Embryonic facial prominence (tissue), 1 donor: ENCODE data around the gene CAP1.
"Not testable (repeated sequence)": the region's sequence is repeated elsewhere in the genome, so short reads cannot be mapped to it uniquely, and the experiment has no call there.

Experiments
- DNase-seq: peaks from one replicate; pipeline ENCODE4 v3.0.0-alpha.2; 2016; ENCODE audit errors: extremely low spot score

CAP1 gene, protein sequence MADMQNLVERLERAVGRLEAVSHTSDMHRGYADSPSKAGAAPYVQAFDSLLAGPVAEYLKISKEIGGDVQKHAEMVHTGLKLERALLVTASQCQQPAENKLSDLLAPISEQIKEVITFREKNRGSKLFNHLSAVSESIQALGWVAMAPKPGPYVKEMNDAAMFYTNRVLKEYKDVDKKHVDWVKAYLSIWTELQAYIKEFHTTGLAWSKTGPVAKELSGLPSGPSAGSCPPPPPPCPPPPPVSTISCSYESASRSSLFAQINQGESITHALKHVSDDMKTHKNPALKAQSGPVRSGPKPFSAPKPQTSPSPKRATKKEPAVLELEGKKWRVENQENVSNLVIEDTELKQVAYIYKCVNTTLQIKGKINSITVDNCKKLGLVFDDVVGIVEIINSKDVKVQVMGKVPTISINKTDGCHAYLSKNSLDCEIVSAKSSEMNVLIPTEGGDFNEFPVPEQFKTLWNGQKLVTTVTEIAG

DNA sequence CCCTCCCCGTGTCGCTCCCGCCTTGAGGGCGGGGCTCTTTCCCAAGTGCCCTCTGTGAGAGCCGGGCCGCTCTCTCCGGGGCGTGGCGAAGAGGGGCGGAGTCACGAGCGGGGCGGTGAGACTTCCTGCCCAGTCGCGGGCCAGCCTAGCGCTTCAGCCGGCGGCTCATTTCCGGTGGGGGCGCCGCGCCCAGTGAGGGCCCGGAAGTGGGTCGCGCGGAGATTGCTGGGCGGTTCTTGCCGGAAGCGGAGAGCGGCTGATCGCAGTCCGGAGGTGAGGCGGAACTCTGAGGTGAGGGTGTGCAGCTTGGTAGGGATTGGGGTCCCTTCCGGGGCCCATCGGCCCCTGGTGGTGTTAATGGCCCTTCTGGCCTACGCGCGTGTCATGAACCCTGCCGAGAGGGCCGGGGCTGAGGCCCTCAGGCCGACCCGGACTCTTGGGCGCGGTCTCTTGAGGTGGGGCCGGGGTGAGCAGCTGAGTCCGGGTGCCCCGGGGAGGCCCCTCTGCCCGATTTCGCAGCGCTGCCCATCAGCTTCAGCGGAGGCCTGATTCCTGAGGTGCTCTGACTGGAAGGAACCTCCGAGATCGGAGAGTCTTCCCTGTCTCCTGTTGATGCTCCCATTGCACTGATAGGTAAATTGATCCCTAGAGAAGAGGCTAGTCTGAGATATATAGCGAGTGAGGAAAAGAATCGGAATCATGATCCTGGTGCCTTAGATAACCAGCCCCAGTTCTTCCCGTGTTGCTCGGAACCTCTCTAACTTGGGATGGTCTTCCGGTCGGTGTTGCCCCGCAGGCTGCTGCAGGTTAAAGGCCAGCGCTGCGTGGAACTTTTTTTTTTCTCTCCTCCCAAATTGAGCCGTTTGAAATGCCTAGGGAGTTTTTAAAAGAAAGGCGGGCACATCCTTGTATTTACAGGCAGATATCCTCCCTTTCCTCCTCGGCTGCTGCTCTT lies at the start of gene CAP1:
Gene CAP1, plus strand, starts transcription at position 219 of the 955 bp plus-strand sequence. CDS start 18,618 bp downstream, outside the sequence.
- DNase-seq: peak; percentile 91

DNA sequence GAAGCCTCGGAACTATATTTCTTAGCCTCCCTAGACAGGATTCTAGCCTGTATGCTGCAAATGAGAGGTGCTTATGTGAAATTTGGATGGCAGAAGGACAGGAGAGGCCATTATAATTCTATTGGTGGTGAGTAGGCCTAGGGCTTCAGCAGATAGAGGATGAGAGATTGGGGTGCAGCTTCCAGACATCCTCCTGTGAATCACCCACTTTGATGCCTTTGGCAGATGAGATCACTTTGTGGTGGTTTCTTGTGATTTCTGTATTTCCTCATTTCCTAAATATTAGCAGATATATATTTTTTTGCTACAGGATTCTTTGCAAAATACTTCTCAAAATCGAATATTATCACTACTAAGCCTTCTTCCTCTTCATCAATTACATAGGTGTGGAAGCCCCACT lies 48.3 kb upstream of the CAP1 start:
- DNase-seq: no peak

DNA sequence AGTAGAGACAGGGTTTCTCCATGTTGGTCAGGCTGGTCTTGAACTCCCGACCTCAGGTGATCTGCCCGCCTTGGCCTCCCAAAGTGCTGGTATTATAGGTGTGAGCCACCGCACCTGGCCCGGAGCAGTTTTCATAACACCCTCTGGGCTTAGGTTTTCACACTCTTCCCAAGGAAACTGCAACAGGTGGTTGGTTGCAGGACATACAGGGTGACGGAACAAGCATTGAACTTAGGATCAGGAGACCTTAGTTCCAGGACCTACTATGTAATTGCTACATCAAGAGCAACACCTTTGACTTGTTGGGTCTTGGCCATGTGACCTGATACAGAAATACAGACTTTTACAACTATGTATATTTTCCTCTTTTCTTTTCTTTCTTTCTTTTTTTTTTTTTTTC lies 47.6 kb upstream of the CAP1 start:
- no peak for DNase-seq

DNA sequence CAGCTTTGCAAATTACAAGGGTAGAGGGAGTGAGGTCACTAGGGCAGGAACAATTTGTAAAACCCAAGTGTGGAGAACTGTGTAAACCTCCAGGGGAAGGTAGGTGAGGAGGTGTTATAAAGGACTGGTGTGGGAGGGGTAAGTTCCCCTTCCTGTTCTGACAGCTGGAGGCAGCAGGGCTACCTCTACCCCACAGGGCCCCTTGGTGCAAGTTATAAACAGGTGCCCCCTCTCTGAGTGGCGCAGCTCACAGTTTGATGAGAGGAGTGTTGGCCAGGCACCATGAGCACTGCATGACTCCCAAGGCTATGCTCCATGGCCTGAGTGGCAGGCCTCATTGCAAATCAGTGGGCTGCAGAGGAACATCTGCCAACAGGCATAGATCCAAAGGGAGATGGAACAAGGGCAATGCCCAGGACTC lies 44.5 kb upstream of the CAP1 start:
- no peak for DNase-seq

DNA sequence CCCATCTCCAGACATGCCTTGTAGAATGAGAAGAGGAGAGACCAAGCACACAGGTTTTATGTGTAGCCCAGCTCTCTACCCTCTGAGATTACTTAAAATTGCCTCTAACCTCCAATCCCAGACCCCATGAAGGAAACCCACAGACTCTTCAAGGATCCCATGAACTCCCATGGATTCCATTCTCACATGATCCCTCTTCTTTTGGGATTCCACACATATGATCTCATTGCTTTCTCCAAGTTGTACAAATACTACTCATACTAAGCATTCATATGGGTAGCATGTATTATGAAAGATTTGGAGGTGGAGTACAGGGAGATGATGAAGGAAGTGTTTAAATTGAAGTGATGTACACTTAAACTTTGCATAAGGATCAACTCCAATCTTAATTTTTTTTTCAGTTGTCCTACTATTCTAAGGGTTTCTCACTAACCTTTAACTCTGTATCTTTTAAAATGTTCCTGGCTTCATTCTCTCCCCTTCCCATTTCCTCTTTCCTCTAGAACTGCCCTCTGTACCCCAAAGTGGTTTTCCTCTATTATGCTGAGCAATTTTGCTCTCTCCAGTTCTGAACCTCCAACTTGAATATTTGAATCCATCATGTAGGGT lies 44.0 kb upstream of the CAP1 start:
- no peak for DNase-seq

DNA sequence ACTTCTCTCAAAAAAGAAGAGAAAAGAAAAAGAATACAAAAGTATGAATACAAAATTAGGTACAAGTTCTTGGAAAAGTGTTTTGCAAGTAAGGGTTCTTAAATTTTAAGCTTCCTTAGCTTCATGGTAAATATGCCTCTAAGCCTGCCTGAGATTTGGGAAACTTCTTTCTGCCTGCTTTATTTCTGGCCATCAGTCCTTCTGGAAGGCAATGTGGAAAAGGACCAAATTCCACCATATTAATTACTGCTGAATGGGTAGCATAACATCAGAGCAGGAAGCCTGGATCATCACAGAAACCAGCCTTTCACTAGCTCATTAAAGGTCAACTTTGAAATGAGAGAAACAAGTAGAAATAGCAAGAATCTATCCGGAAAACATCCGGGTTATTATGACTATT lies 39.1 kb upstream of the CAP1 start:
- DNase-seq: no peak

DNA sequence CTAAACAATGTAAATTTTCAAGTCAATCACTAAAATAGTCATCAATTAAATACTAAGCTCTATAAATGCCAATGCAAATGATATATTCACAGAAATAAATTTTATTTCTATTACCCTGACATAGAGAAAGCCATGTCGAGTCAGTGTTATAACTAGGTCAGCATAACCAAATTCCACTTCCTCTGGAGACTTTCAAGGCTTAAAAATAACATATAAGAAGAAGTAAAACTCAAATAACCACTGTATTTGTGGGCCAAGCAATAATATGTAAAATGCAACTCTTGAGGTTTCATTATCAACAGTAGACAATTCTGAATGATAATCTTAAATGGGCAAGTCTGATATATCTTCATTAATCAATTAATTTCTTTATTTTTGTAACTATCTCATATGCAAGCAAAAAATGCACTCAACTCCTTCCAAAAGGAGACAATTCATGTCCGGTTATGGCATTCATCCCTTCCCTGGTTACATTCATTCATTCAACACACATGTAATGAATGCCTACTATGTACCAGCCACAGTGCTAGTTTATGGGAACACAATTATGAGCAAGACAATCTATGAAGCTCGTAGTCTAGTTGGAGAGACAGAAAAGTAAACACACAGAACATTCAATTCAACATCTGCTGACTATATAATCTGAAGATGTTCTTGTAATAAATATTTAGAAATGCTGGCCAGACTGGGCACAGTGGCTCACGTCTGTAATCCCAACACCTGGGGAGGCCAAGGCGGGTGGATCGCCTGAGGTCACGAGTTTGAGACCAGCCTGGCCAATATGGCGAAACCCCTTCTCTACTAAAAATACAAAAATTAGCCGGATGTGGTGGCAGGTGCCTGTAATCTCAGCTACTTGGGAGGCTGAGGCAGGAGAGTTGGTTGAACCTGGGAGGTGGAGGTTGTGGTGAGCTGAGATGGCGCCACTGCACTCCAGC lies 37.1 kb upstream of the CAP1 start:
- DNase-seq: no peak

DNA sequence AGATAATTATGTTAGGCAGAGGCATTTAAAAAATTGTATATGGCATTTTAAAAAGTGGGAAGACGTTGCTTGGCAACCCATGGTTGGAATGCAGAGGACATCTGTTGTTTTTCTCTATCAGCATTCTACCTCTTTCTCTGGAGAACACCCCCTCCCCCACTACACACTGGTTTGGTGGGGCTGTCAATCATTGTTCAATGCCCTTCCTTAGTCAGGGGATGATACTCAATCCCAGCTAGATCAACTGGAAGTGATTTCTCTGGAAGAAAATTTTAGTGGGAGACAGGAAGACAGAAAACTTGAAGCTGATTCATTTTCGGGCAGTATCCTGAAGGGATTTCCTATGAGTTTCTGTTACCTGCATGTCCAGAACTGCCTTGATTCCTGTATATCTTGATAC lies 35.7 kb upstream of the CAP1 start:
- DNase-seq: no peak

DNA sequence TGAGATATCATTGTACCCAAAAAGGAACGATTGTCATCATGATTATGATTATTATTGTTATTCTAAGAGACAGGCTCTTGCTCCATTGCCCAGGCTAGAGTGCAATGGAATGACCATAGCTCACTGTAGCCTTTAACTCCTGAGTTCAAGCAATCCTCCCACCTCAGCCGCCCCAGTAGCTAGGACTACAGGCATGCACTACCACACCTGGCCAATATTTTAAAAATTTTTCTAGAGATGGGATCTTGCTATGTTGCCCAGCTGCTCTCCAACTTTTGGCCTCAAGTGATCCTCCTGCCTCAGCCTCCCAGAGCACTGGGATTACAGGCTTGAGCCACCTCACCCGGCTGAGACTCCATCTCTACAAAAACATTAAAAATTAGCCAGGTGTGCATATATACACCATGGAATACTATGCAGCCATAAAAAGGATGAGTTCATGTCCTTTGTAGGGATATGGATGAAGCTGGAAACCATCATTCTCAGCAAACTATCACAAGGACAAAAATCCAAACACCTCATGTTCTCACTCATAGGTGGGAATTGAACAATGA lies 33.0 kb upstream of the CAP1 start:
- not testable (repeated sequence) for DNase-seq

DNA sequence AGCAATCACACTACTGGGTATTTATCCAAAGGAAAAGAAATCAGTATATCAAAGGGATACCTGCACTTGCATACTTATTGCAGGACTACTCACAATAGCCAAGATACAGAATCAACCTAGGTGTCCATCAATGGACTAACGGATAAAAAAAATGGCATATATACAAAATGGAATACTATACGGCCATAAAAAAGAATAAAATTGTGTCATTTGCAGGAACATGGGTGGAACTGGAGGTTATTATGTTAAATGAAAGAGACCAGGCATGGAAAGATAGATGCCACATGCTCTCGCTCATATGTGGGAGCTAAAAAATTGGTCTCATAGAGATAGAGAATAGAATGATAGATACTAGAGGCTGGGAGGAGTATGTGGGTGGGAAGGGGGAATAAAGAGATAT lies 29.3 kb upstream of the CAP1 start:
- no peak for DNase-seq

DNA sequence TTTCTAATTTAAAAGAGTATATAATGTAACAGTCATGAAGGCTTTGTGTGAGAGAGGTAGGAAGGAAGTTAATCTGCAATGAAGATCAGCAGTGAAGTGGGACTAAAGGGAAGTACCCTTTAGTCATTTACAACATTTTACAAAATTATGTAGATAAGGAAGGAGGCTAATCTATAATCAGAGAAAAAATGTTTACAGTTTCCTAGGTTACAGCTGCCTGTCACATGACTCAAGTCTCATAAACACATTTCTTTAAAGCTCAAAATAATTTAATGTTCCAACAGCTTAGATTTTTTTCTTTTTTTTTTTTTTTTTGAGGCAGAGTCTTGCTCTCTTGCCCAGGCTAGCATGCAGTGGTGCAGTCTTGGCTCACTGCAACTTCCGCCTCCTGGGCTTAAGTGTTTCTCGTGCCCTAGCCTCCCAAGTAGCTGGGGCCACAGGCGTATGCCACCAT lies 26.2 kb upstream of the CAP1 start:
- no peak for DNase-seq

DNA sequence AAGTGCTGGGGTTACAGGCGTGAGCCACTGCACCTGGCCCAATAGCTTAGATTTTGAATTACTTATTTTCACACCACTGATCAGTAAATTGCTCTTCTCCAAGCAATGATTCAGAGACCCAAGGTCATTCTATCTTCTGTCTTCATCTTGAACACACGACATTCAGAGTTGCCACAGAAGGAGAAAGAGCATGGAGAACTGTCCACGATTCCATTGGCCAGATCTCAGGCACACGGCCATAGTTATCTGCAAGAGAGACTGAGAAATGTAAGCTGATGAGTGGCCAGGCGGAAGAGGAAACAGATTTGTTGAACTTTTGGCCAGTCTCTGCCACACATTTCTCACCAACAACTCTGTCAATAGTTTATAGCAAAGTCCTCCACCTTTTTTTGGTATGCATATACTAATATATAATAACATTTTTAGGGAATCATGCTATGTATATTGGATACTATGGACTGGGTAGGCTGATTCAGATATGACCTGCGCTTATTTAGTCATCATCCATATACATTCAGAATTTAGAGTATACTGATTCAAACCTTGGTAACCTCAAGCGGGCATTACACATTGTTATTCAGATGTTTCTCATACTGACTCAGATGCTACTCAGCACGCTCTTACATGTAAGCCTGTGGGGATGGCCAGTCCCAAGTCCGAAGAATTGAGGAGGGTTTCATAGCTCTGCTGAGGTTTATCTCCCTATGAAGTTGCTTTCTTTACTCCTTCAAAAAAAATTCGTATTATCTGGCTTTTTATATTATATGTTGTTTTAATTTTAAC lies 25.5 kb upstream of the CAP1 start:
- no peak for DNase-seq

DNA sequence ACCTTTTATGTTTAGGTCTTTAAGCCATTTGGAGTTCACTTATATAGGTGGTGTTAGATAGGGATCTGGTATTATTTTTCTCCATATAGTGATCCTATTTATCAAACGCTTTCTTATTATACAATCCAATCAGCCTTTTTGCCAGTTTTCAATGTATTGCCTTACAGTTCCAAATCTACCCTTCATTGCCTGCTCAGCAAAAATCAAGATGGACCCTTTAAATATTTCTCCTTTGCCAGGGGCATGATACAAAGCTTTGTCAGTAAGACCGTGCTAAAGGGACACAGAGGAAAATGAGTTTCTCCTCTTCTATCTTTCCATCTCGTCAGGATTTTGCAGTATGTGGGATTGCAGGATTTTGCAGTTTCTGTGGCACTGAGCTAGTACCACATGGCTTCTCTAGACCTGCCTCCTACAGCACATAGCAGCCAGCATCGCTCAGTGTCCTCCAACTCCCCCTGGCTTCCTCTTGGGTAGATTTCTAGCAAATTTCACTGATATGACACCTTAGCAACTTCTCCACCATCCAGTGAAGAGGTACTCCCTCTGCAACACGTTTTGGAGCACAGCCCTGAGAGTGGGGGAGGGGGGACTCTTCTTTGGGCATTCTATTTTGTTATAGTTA lies 22.5 kb upstream of the CAP1 start:
- no peak for DNase-seq

DNA sequence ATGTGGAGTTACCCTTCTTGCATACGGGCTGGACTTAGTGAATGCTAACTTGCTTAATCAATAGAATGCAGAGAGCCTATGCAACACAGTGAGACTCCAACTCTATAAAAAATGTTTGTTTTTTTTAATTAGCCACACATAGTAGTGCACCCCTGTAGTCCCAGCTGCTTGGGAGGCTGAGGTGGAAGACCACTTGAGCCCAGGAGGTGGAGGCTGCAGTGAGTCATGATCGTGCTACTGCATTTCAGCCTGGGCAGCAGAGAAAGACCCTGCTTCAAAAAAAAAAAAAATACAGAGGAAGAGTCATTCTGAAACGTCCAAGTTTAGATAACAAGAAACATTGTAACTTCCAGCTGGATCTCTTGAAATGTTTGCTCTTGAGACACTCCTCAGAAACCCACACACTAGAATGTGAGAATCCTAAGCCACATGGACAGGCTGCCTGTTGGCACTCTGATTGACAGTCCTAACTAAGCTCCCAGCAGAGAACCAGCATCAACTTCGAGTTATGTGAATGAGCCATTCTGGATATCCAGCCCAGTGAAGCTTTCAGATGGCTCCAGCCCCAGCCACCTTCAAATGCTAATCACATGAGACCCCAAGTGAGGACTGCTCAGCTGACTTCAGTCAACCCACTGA lies 20.0 kb upstream of the CAP1 start:
- DNase-seq: no peak

DNA sequence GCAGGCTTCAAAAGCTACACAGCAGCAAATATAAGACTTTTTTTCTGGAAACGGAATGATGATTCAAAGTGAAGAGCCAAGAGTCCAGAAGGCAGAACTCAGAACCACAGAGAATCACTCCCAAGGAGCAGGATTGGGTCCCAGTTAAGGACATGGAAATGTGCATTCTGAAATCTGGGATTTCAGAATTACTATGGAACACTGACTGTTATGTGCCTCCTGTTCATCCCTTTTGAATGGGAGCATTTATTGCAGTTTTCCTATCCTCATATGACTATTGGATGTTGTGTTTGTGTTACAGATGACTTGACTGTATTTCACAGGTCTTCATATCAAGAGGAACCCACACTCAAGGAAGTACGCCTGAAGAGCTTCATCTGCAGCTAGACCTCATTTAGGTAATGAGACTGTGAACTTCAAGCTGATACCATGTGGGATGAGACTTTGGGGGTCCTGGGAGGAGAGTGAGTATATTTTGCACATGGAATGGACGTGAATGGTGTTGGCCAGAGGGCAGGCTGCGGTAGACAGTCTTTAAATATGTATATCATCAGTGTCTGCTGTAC lies 17.1 kb upstream of the CAP1 start:
- DNase-seq: no peak

DNA sequence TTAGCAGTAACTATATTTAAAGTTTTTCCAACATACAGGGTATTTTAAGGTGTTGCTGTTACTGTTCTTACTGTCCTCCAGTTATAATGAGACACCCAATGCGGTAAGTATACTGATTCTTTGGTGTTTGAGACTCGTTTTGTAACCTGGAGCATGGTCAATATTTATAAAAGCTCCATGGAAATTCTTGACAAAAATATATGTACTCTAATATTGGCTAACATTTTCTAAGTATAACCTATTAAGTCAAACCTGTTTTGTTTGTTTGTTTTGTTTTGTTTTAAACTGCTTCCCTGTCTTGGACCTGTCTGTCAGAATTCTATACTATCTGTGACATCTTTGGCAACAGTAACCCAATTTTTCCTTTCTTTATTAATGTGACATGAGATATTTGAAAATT lies 15.9 kb upstream of the CAP1 start:
- DNase-seq: no peak

DNA sequence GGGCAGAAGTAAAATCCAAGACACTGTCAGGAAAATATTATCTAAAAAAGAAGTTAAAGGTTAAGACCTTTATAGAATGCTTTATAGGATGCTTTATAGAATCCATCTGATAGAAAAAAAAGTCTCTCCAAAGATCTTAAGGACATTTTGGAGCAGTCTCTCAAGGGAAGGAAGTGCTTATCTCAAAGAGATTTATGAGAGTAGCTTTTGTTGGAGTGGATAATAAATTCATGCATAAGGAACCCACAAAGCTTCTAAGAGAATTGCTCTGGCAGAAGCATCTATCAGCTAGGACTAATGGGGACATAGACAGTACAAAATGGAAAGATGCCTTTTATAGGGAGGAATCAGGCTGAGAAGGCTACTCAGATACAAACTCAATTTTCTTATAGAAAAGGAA lies 12.9 kb upstream of the CAP1 start:
- no peak for DNase-seq

DNA sequence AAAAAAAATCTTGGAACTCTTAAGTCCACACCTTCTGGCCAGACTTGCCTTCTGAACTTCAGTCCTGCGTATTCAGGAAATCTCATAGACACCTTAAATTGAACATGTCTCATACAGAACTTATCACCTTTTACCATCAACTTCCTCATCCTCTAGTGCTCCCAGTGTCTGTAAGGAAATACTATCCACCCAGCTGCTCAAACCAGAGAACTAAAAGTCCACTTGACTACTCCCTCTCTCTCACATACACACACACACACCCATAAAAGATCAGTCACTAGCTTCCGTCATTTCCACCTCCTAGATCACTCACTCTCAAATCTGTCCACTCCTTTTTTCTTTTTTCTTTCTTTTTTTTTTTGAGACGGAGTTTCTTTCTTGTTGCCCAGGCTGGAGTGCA lies 10.9 kb upstream of the CAP1 start:
- DNase-seq: no peak
